ENCODE measurements around the gene TTC16.
A peak's percentile ranks its signal among the peaks of the same experiment; 100 is the strongest.
"Not testable (repeated sequence)": the region's sequence is repeated elsewhere in the genome, so short reads cannot be mapped to it uniquely, and the experiment has no call there.

Gene TTC16

DNA sequence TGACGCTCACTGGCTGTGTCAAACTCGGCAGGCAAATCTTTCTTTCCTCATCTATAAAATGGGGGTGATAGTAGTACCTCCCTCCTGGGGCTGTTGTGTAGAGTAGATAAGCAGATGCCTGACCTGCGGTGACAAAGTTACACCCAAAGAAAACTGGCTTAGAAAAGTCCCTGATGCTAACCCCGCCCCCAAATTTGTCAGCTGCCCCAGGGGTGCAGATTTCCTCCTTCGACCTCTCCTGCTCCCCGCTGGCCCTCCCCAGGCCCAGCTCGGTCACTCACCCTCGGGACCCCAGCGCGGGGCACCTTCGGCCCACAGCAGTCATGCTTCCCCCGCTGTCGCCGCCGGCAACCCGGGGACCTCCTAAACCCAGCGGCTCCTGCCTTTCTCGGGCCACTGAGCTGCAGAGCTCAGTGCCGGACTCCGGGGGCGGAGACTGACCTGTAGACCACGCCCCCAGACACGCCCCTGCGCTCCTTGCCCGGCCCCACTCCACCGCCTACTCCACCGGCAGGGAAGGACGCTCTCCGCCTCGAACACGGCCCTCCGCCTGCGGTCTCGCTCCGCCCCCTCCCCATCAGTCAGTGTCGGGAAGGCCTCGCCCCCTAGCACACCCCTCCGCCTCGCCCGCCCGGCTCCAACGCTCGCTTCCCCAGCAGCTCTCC is 55.2 kb downstream of the TTC16 start:
- peak; percentile 92 for DNase-seq

DNA sequence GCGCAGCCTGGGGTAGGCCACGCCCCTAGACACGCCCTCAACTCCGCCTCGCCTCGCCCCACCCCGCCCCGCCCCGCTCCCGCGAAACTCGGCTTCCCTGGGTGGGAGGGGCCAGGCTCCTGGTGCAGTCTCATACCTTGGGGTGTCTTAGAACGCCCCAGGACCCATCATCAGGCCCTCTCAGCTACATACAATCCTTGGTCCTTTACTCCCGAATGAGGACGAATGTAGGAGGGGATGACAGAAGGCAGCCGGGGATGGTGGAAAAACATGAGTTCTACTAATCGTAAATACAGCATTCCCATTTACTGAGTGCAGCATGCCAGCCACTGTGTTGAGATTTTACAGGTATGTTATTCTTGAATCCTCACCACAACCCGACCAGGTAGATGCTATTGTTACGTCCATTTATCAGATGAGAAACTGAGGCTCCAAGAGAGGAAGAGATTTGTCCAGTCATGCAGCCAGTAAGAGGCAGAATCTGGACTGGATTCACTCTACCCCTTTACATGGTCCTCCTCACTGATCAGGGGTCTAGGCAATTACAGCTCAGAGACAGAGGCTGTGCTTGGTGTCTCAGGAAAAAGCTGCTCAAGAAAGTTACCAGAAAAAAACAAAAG is 55.8 kb downstream of the TTC16 start:
- no peak for DNase-seq

DNA sequence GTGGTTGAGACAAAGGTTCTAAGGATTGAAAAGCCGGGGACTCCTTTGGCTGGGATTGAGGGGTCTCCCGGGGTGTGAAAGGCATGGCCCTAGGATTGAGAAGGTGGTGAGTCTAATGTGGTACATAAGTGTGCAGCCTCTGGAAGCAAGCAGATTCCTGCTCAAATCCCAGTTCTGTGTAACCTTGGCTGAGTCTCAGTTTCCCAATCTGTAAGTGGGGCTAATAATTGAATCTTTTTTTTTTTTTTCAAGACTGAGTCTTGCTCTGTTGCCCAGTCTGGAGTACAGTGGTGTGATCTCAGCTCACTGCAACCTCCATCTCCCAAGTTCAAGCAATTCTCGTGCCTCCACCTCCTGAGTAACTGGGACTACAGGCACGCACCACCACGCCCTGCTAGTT is 56.7 kb downstream of the TTC16 start:
- DNase-seq: no peak

DNA sequence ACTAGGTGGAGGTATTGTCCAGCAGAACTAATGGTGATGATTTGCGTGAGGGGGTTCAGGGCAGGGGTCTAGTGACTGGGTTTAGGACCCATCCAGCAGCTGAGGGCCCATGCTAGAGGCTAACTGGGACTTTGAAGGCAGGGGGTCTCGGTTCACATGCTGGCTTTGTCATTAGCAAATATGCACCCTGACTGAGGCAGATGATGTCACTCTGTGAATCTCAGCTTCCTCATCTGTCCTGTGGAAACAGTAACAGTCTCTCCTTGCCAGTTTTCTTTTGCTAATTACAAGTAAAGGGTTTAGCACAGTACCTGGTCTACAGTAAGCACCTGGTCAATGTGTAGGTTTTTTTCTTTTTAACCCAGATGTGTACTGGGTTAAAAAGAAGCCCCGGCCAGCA is 57.4 kb downstream of the TTC16 start:
- no peak for DNase-seq

DNA sequence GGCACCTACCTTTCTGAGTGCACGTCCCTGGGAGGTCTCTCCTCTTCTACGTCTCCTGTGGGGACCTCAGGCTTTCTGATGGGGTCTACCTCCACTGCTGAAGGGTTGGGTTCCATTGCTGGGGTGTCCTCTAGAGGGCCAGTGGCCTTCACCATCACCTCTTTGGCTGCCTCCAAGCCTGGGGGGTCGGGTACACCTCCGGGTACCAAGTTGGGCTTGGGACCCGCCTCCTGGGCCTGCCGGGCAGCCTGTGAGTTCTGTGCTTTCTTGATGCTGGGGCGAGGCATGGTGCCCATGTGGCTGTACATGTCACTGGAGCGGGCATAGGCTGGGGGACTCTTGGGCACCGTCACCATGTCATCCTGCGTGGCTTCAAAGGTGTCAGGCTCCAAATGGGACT is 58.1 kb downstream of the TTC16 start:
- no peak for DNase-seq

DNA sequence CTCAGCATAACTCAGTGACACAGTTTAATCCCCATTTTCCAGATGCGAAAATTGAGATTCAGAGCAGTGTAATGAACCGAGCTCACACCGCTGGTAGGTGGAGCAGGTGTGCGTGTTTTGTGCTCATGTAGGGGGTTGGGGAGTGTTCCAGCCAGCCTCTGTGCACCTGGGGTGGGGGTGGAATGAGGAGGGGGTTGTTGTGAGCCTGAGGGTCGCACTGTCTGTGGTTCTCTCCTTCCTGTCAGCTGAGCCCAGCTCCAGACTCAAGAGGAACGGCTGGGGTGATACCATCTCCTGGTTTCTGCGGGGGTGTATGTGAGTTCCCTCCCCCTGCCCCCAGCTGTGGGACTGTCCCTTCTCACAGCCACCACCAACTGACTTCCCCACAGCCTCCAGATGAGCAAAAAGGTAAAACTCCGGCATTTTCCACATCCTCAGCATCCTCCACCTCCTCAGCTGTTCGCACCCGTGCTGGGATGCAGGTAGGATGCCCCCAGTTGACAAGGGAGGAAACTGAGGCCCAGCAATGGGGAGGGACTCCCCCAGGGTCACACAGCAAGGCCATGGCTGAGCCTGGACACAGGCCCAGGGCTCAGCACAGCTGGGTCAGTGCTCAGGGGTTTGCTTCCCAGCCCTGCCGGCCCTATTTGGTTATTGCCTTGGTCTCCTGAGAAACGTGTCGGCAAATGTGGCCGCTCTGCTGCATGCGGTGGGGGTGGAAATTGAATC is 60.5 kb downstream of the TTC16 start:
- DNase-seq: no peak

DNA sequence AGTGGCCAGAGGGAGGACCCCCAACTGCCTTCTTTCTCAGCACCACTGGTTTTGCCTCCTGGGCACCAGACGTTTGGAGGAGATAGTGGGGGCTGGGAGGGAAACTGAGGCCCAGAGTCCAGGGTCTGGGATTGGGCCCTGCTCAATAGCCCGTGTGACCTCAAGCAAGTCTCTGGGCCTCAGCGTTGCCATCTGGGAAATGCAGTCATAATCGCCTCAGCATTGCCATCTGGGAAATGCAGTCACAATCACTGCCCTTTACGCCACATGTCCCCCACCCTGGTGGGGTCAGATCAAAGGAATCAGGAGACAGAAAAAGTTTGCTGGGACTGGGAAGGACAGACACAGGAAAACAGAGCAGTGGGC is 61.0 kb downstream of the TTC16 start:
- DNase-seq: no peak

DNA sequence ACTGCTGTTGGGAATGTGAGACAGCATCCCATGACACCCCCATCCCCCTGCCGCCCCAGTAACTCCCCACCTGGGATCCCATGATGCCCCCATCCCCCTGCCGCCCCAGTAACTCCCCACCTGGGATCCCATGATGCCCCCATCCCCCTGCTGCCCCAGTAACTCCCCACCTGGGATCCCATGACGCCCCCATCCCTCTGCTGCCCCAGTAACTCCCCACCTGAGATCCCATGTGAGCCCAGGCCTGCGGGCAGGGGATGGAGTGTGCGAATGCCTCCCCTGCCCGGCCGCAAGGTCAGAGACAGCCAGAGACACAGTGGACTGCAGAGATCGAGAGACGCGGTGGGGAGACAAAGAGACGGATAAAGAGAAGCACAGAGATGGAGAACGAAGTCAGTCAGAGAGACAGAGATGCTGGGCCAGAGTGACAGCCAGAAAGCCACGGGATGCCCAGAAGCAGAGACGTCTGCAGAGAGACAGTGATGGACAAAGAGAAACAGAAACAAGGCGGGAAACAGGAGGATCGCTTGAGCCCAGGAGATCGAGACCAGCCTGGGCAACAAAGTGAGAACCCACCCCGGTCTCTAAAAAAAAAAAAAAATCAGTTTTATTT is 61.6 kb downstream of the TTC16 start:
- DNase-seq: no peak

DNA sequence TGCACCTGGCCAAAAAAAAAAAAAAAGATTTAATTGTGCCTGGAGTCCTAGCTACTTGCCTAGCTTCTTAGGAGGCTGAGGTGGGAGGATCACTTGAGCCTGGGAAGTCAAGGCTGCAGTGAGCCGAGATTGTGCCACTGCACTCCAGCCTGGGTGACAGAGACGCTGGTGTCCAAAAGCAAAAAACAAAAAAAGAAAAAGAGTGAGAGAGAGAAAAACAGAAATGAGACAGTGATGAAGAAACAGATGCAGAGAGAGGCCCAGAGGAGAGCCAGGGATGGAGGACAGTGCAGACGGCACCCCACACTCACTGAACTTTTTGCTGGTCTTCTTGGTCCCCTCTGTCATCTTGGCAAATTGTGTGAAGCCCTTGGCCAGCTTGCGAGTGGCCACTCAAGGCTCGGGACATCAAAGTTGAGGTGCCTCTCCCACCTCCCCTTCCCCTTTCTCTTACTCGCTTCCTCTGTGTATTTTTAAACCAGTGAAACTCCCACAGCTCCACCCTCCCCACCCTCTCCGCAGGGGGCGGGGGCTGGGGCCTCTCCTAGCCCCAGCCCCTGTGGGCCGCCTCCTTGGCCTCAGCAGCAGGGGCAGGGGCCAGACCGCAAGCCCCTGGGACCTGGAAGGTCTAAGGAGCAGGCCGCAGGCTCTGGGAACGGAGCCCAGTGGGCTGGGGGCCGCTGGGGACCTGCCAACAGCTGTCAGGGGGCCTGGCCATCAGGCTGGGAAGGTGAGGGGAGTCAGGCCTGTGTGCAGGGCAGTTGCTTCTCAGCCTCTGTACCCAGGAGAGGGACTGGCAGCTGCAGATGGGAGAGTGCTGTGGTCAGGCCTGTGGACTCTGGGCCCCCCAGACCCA is 62.6 kb downstream of the TTC16 start, which contains the start of gene SH2D3C:
TSS of gene SH2D3C (minus strand) at position 387 of the 856 bp plus-strand sequence. CDS start at position 348, 39 bp downstream.
- no peak for DNase-seq

DNA sequence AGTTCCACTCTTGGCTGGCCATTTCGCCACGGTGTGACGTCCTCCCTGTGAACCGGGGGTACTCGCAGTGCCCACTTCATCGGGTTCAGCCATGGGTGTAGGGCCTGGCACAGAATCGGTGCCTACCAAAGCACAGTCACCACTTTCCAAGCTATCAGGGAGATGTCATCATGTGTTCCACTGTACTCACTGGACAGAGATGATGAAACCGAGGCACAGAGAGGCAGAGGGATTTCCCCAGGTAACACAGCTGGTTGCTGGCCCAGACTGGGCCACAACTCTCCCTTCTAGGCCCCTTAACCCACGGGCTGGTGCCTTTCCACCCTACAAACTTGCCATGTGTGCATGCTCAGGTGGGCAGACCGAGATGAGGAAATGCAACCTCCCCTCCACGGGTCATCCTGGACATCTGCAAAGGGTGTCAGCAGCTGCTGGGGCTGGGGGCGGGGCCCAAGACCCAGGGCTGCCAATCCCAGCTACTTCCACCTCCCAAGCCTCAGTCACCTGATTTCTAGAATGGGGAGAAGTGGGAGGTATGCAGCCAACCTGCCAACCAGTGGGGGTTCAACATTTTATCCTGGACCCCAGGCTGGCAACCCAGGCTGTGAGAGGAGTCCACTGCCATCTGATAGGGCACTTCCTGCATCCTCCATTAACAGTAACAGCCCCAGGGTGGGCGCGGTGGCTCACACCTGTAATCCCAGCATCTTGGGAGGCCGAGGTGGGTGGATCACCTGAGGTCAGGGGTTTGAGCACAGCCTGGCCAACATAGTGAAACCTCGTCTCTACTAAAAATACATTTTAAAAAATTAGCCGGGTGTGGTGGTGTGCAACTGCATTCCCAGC is 63.5 kb downstream of the TTC16 start:
- no peak for DNase-seq

DNA sequence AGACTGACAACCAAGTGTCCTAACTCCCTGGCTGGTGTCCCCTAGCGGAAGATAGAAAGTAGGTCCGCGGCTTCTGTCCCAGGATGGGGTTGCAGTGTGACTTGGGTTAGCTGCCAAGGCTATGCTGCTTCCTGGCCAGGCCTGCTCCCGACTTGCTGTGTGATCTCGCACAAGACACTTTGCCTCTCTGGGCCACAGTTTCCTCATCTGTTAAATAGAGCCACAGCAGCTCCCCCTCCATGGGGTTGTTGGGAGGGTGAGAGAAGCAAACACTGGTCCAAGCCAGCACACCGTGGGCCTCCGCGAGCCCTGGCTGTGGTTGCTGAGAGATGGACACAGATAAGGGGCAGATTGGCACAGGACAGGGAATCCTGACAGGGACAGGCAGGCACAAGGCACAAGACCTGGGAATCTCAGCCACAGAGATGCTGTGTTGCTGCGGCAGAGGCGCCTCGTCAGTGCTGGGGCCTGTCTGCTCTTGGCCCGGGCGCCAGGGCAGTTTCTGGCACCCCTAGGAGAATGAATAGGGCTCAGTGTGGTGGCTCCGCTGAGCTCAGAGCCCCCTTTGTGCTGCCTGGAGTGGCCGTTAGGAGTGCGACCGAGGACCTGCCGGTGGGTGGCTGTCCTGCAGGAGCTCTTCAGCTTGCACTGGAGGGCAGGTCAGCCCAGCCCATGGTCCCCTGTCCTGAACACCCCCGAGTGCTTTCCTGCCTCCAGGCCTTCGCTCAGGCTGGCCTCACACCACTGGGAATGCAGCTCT is 64.4 kb downstream of the TTC16 start:
- no peak for DNase-seq

DNA sequence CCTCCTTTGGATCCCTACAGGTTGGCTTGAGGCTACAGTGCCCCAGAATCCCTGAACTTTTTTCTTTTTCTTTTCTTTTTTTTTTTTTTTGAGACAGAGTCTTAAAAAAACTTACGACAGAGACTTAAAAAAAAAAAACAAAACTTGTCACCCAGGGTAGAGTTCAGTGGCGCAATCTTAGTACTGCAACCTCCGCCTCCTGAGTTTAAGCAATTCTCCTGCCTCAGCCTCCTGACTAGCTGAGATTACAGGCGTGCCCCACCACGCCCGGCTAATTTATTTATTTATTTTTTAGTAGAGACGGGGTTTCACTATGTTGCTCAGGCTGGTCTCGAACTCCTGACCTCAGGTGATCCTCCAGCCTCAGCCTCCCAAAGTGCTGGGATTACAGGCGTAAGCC is 65.0 kb downstream of the TTC16 start:
- DNase-seq: not testable (repeated sequence)

Measured in amniotic stem cell (primary cell).